ENCODE results near the gene MOG. TPM values are rescaled to one million over a fixed set of nuclear protein-coding genes. Genes with fewer than 3 reads are reported as not detected.
A peak's percentile ranks its signal among the peaks of the same experiment; 100 is the strongest.

Gene MOG
- total RNA-seq, 2 experiments from 2014 or later: not detected

DNA sequence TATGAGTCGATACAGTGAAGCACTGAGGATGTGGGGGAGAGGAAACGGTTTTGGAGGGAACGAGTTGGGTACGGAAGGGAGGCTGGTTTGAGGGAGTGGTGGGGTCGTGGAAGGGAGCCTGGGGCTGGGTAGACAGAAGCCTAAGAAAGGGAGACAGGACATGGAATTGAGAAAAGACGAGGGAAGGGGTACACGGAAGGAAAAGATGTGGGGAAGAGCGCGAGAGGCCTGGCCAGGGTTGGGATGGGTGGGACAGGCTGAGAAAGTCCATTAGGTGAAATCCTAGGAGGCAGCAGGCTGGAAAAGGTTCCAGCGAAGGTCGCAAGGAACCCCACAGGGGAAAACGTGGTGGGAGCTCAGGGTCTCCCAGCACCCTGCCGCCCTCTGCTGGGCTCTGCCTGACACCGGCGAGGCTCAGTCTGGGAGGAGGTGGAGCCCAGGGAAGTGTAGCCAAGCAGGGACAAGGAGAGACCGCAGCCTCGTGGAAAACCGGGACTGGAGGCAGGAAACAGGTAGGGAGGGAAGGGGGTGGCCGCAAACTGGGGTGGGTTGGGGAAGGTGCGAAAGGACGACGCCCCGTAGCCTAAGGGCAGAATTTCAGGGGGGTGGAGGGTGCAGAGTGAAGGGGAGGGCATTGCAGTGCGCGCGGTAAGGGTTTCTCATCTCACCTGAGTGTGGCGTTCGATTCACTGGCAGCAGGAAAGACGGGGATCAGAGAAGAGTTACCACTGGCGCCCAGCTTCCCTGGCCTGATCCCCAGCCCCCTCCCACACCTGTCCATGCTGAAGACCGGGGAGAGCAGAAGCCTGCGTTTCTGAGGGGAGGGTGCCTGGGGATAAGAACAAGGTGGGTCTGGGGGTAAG lies 28.2 kb upstream of the MOG start:
- H3K4me1 Mint-ChIP-seq (ENCODE audit: low read depth): peaks cover 43% of the 10 kb centered on the region
- peak; percentile 74 for DNase-seq
- CTCF ChIA-PET: interaction anchor here (0.5 to 6.1 kb wide), 6 partner anchors 9 to 25 kb away, joined by 3 to 39 read pairs (median 4); no protein-coding TSS in a partner anchor
- peak overlapping the region; percentile 77 for H3K4me3 Mint-ChIP-seq
- H3K27me3 Mint-ChIP-seq: peaks cover 2% of the 10 kb centered on the region
- peak overlapping the region; percentile 18 for H3K27ac Mint-ChIP-seq
- POLR2A ChIA-PET: no interaction called here
- H3K36me3 Mint-ChIP-seq: peaks cover 4% of the 10 kb centered on the region
- intact Hi-C loops (cut with micrococcal nuclease): no loop called here
- H3K9me3 Mint-ChIP-seq: no peaks in the 10 kb centered on the region

GRCh38 chr6:29629571-29629970 lies 27.3 kb upstream of the MOG start:
- Mint-ChIP-seq H3K27ac (no peak overlapping the region), H3K27me3 (peaks cover 2% of the 10 kb centered on the region), H3K36me3 (peaks cover 4% of the 10 kb centered on the region), H3K9me3 (no peaks in the 10 kb centered on the region), H3K4me3 (no peak overlapping the region), H3K4me1 (ENCODE audit: low read depth) (peaks cover 44% of the 10 kb centered on the region)
- CTCF ChIA-PET: interaction anchor here (1.8 to 6.1 kb wide), 2 partner anchors 20 to 24 kb away, joined by 12 to 39 read pairs; no protein-coding TSS in a partner anchor
- intact Hi-C loops (cut with micrococcal nuclease): no loop called here
- POLR2A ChIA-PET: no interaction called here
- no peak for DNase-seq

GRCh38 chr6:29630315-29630714 lies 26.6 kb upstream of the MOG start:
- H3K36me3 Mint-ChIP-seq: peaks cover 4% of the 10 kb centered on the region
- H3K4me1 Mint-ChIP-seq (ENCODE audit: low read depth): peaks cover 44% of the 10 kb centered on the region
- no peaks in the 10 kb centered on the region for H3K9me3 Mint-ChIP-seq
- peaks cover 2% of the 10 kb centered on the region for H3K27me3 Mint-ChIP-seq
- ChIA-PET POLR2A (no interaction called here), CTCF (interaction anchor here (0.9 to 6.1 kb wide), 2 partner anchors 20 to 24 kb away, joined by 6 to 39 read pairs; no protein-coding TSS in a partner anchor)
- H3K27ac Mint-ChIP-seq: no peak overlapping the region
- no peak for DNase-seq
- intact Hi-C loops (cut with micrococcal nuclease): no loop called here
- H3K4me3 Mint-ChIP-seq: no peak overlapping the region

DNA sequence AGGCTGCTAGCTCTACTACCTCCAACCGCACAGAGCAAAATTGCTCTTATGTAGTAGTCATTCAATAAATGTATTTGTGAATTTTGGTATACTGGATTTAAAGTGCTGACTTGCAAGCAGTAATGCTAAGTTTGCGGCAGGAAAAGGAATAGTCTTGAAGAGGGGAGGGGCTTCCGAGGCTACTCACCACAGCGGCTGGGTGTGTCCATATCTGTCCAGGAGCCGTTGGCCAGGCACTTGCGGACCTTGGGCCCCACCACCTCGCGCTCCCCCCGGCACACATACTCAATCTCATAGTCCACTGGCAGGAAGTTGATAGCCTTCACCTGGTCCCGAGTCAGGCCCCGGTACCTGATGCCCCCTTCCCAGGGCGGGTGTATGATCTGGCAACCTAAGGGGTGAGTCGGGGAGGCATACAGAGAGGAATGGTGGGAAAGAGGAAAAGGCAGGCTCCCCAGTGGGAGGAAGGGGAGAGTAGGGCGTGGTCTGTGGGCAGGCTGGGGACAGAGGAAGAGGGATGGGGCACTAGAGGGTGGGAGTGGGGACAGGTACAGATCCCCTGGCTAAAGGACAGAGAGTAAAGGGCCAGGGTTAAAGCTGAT lies 25.6 kb upstream of the MOG start:
- peak overlapping the region; percentile 79 for H3K4me3 Mint-ChIP-seq
- intact Hi-C loops (cut with micrococcal nuclease): no loop called here
- H3K27ac Mint-ChIP-seq: no peak overlapping the region
- no peaks in the 10 kb centered on the region for H3K9me3 Mint-ChIP-seq
- no peak for DNase-seq
- CTCF ChIA-PET: interaction anchor here (0.6 to 6.1 kb wide), 4 partner anchors 19 to 589 kb away, joined by 4 to 39 read pairs (median 6); no protein-coding TSS in a partner anchor
- POLR2A ChIA-PET: no interaction called here
- peaks cover 2% of the 10 kb centered on the region for H3K27me3 Mint-ChIP-seq
- peaks cover 4% of the 10 kb centered on the region for H3K36me3 Mint-ChIP-seq
- peaks cover 44% of the 10 kb centered on the region for H3K4me1 Mint-ChIP-seq (ENCODE audit: low read depth)

DNA sequence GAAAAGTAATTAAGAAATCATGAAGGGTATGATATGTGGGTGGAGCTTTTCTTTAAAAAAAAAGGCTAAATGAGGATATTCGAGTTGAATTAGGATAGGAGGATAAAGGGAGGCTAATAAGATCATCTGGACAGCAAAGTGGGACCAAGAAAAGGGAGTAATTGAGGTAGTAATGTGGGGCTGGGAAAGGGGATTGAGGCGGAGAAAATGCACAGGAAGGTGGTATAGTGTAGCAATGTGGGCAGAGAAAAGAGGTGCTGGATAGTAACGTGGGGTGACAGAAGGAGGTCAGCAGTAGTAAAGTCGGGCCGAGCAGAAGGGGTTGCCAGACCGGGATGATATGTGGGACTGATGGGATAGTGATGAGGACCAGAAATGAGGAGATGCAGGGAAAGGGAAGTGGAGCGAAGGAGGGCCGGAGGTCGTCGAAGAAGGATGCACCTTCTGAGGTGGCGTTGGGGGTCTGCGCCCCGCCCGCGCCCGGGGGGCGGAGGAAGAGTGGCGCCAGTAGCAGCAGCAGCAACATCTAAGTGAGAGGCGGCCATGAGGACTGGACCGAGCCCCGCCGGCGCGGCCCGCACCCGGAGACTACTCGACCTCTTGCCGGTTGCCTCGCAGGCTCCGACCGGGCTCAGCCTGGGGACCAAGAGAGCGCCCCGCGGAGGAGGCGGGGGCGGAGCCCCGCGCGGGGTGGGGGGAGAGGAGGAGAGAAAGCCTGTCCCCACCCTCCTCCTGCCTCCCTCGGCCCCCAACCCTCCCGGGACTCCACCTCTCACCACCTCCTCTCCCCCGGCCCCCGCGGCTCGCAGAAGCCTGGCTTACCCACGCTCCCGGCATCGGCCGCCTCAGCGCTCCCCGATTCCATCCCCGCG lies 24.8 kb upstream of the MOG start:
- no peak overlapping the region for H3K27ac Mint-ChIP-seq
- peaks cover 4% of the 10 kb centered on the region for H3K36me3 Mint-ChIP-seq
- ChIA-PET CTCF (interaction anchor here (0.6 to 3.4 kb wide), 4 partner anchors 19 to 590 kb away, joined by 4 to 25 read pairs (median 14); no protein-coding TSS in a partner anchor), POLR2A (interaction anchor here (1.5 kb wide), 1 partner anchor 18 kb away, joined by 4 read pairs; no protein-coding TSS in a partner anchor)
- H3K9me3 Mint-ChIP-seq: no peaks in the 10 kb centered on the region
- H3K27me3 Mint-ChIP-seq: peaks cover 2% of the 10 kb centered on the region
- H3K4me3 Mint-ChIP-seq: peak overlapping the region; percentile 79
- intact Hi-C loops (cut with micrococcal nuclease): no loop called here
- DNase-seq: peak; percentile 64
- peaks cover 44% of the 10 kb centered on the region for H3K4me1 Mint-ChIP-seq (ENCODE audit: low read depth)

DNA sequence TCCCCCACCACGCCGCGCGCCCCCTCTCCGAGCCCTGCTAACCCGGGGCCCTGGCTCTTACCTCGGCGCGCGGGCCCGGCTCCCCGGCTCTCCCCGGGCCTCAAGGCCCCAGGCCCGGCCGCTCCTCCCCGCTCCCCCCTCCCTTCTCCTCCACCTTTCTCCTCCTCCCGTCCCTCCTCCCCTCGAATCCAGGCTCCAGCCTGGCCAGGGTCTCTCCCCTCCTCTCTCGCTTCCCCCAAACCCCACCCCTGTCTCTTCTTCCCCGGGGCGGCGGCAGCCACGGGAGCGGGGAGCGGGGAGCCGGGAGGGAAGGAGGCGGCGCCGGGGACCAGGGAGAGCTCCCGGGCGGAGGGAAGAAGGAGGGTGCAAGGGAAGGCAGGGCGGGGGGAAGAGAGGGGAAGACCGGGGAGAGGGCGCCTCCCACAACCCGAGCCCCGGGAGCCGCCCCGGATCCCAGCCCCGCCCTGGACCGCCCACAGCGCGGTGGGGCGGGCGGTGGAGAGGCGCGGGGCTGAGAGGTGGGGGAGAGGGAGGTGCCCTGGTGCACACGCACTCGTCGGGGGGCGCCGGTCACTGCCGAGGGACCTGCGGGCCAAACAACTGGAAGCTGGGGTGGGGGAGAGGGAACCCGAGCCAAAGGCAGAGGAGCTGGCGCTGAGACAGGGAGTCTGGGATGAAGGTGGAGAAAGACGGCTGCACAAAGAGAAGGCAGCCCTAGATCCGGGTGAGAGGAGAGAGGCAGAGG lies 23.9 kb upstream of the MOG start, which contains the start of gene GABBR1:
TSS of gene GABBR1 (minus strand) at position 395 of the 745 bp plus-strand sequence. CDS start 798 bp downstream, outside the sequence.
- peaks cover 4% of the 10 kb centered on the region for H3K36me3 Mint-ChIP-seq
- peak; percentile 84 for DNase-seq
- CTCF ChIA-PET: interaction anchor here (0.9 to 3.4 kb wide), 3 partner anchors 18 to 43 kb away, joined by 3 to 25 read pairs (median 20); no protein-coding TSS in a partner anchor
- intact Hi-C loops (cut with micrococcal nuclease): loop anchor here (1.0 kb wide), 1 partner anchor 17 kb away; no protein-coding TSS in a partner anchor
- peak within 1 kb of the TSS; percentile 43 for H3K27ac Mint-ChIP-seq
- POLR2A ChIA-PET: interaction anchor here (1.5 kb wide), 1 partner anchor 17 kb away, joined by 4 read pairs; no protein-coding TSS in a partner anchor
- no peaks in the 10 kb centered on the region for H3K9me3 Mint-ChIP-seq
- peaks cover 2% of the 10 kb centered on the region for H3K27me3 Mint-ChIP-seq
- H3K4me1 Mint-ChIP-seq (ENCODE audit: low read depth): peaks cover 44% of the 10 kb centered on the region
- peak within 1 kb of the TSS; percentile 79 for H3K4me3 Mint-ChIP-seq

DNA sequence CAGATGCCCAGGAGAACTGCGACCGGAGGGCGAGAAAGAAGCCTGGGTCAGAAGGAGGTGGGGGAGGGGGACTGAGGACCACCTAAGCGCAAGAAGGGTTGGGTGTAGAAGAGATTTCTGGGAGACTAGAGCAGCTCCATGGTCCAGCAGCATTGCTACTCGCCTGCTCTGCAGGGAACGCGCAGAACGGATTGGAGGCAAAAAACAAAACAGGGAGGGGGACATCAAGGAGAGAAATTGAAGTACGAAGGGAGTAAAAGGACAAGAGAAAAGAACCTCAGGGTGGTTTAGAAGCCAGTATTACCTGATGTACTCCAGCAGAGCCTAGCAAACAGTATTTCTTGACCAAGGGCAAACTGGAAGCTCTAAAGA lies 23.4 kb upstream of the MOG start:
- Mint-ChIP-seq H3K4me3 (peak overlapping the region; percentile 75), H3K27me3 (peaks cover 2% of the 10 kb centered on the region), H3K9me3 (no peaks in the 10 kb centered on the region), H3K36me3 (peaks cover 4% of the 10 kb centered on the region), H3K27ac (peak overlapping the region; percentile 43), H3K4me1 (ENCODE audit: low read depth) (peaks cover 42% of the 10 kb centered on the region)
- ChIA-PET POLR2A (interaction anchor here (1.5 kb wide), 1 partner anchor 16 kb away, joined by 4 read pairs; no protein-coding TSS in a partner anchor), CTCF (interaction anchor here (0.9 to 3.4 kb wide), 3 partner anchors 17 to 43 kb away, joined by 3 to 25 read pairs (median 20); no protein-coding TSS in a partner anchor)
- no peak for DNase-seq
- intact Hi-C loops (cut with micrococcal nuclease): loop anchor here (1.0 kb wide), 1 partner anchor 17 kb away; no protein-coding TSS in a partner anchor

DNA sequence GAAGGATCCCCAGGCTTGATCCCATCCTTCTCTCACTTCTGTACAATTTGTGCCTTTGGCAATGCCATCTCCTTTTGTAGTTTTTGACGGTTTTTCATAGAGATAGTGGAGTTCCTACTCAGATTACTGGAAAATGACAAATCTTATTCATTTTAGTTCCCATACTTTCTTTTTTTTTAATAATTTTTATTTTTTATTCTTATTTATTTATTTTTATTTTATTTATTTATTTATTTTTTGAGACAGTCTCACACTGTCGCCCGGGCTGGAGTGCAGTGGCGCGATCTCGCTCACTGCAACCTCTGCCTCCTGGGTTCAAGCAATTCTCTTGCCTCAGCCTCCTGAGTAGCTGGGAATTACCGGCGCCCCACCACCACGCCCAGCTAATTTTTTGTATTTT lies 19.6 kb upstream of the MOG start:
- Mint-ChIP-seq H3K27me3 (no peaks in the 10 kb centered on the region), H3K27ac (no peak overlapping the region), H3K9me3 (no peaks in the 10 kb centered on the region), H3K4me3 (no peak overlapping the region), H3K36me3 (no peaks in the 10 kb centered on the region), H3K4me1 (ENCODE audit: low read depth) (peaks cover 17% of the 10 kb centered on the region)
- intact Hi-C loops (cut with micrococcal nuclease): no loop called here
- POLR2A ChIA-PET: no interaction called here
- no peak for DNase-seq
- CTCF ChIA-PET: interaction anchor here (8.5 kb wide), 1 partner anchor 15 kb away, joined by 150 read pairs; no protein-coding TSS in a partner anchor

- Mint-ChIP-seq H3K4me1 (ENCODE audit: low read depth) (peaks cover 19% of the 10 kb centered on the region), H3K27ac (peak overlapping the region; percentile 64), H3K9me3 (no peaks in the 10 kb centered on the region), H3K36me3 (no peaks in the 10 kb centered on the region), H3K27me3 (no peaks in the 10 kb centered on the region), H3K4me3 (no peak overlapping the region)
- ChIA-PET CTCF (interaction anchor here (0.8 to 8.5 kb wide), 3 partner anchors 11 to 61 kb away, joined by 3 to 150 read pairs (median 3); no protein-coding TSS in a partner anchor), POLR2A (interaction anchor here (1.7 kb wide), 1 partner anchor 8 kb away, joined by 5 read pairs; no protein-coding TSS in a partner anchor)
- DNase-seq: peak; percentile 36
- intact Hi-C loops (cut with micrococcal nuclease): loop anchor here (1.0 kb wide), 1 partner anchor 9 kb away; no protein-coding TSS in a partner anchor
Measured at GRCh38 chr6:29641430-29642148, 15.3 kb upstream of the MOG start.

- H3K27ac Mint-ChIP-seq: no peak overlapping the region
- intact Hi-C loops (cut with micrococcal nuclease): no loop called here
- H3K4me1 Mint-ChIP-seq (ENCODE audit: low read depth): peaks cover 8% of the 10 kb centered on the region
- DNase-seq: no peak
- no peaks in the 10 kb centered on the region for H3K9me3 Mint-ChIP-seq
- H3K4me3 Mint-ChIP-seq: no peak overlapping the region
- CTCF ChIA-PET: interaction anchor here (0.6 to 3.7 kb wide), 7 partner anchors 9 to 84 kb away, joined by 3 to 23 read pairs (median 4); no protein-coding TSS in a partner anchor
- POLR2A ChIA-PET: no interaction called here
- H3K36me3 Mint-ChIP-seq: no peaks in the 10 kb centered on the region
- no peaks in the 10 kb centered on the region for H3K27me3 Mint-ChIP-seq
Measured at GRCh38 chr6:29647927-29648642, 8.8 kb upstream of the MOG start.

Data from activated CD4-positive, alpha-beta memory T cell treated with anti-CD3 and anti-CD28 coated beads for 36 hours (primary cell).